A204.1 (cell line): ENCODE results near the gene PCAT6.
"Not testable (repeated sequence)": the region's sequence is repeated elsewhere in the genome, so short reads cannot be mapped to it uniquely, and the experiment has no call there.

Source experiments
- FAIRE-seq: peaks from 2 replicates; lab custom pipeline; 2012; peaks lifted over from hg19 to GRCh38; lab: Jason Lieb, UNC

Gene PCAT6

DNA sequence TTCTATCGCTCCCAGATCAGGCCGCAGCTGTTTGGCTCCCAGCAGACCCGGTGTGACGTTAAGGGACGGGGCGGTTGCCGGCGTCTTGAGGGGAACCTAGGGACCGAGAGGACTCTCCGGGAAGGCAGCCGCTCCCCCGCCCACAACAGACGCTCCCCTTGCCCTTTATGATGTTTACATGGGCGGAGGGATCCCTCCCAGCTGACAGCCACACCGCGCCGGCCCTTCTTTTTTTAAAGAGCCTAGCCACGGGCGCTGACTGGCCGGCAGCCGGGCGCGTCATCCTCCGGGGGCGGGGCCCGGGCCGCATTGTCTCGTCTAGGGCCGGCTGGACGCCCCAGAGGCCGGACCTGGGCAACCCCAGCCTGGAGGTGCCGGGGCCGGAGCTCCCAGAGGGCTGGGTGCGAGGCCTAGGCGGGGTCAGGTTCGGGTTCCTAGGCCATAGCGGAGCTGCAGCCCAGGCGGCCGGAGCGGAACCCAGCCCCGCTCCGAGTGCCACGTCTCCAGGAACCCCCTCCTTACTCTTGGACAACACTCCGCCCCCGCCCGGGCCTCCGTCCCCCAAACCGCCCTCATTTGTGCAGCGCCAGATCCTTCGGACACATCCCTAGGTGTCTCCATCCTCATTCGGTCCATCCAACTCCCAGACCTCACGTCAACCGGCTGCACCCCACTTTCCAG is at the start of gene PCAT6:
TSS of gene PCAT6 (plus strand) at position 340 of the 681 bp plus-strand sequence.
- no peak for FAIRE-seq

DNA sequence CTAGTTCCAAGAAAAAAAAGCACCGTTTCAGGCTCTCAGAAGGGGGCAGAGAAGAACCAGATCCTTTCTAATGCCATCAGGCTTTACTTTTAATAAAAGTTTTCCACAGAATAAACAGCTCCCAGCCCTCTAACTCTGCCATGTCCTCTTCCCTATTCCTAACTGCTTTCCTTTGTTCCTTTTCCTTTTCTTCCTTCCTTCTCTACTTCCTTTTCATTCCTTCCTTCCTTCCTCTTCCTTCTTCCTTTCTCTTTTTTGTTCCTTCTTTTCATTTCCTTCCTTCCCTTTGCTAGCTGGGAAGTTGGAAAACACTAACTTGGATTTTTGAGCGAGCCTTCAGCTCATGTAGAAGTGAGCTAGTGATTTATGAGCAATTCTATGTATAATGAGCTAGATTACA is 48.7 kb upstream of the PCAT6 start:
- FAIRE-seq = no peak

DNA sequence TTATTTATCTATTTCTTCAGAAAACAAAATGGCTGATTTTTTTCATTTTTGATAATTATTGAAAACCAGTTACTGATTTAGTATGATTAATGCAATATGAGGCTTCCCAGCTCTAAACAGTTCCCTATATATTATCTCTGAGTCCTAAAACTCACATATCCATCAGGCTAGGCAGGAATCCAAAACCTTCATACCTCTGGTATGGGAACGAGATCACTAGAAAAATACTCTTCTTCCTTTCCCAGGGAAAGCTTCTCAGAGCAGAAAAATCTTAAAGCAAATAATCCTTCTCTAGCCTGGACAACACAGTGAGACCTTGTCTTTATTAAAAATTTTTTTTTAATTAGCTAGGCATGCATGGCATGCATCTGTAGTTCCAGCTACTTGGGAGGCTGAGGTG is 45.0 kb upstream of the PCAT6 start:
- FAIRE-seq = no peak

DNA sequence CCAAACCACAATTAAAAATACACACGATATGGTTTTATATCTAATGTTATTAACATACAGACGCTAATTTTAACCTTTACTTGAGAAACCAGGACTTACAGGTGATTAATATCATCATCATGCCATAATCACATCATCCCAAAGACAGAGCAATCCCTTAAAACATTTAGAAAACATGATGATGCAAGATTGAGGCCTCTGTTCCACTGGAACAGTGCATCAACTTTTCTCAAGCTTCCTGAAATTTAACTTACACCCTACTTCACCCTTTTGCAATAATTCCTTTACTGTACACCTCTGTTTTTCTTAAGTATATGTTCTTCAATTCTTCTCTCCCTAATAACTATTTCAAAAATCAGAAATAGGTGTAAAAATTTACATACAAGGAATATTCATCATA is 40.6 kb upstream of the PCAT6 start:
- FAIRE-seq = no peak

- FAIRE-seq = no peak
Measured at GRCh38 chr1:202781180-202781579, 29.6 kb upstream of the PCAT6 start.

- FAIRE-seq = no peak
Measured at GRCh38 chr1:202786804-202787203, 23.9 kb upstream of the PCAT6 start.

DNA sequence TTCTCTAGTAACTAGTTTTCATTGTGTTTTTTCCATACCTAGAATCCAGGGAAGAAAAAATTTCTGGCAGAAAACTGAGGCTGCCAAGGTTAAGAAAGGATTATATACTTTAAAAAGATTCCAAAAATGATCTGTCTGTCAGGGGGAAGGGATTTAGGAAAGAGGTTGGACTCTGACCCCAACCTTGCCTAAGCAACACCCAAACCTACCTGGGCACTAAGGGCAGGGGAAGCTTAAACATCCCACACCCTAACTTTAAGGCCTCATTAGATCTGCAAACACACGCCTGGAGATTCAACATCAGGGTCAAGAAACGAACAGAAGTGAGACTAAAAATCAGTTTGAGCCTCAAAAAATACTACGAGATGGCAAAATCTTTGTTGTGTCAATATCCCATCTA is 22.0 kb upstream of the PCAT6 start:
- no peak for FAIRE-seq

GRCh38 chr1:202791077-202791747 is 19.5 kb upstream of the PCAT6 start:
- FAIRE-seq = no peak

DNA sequence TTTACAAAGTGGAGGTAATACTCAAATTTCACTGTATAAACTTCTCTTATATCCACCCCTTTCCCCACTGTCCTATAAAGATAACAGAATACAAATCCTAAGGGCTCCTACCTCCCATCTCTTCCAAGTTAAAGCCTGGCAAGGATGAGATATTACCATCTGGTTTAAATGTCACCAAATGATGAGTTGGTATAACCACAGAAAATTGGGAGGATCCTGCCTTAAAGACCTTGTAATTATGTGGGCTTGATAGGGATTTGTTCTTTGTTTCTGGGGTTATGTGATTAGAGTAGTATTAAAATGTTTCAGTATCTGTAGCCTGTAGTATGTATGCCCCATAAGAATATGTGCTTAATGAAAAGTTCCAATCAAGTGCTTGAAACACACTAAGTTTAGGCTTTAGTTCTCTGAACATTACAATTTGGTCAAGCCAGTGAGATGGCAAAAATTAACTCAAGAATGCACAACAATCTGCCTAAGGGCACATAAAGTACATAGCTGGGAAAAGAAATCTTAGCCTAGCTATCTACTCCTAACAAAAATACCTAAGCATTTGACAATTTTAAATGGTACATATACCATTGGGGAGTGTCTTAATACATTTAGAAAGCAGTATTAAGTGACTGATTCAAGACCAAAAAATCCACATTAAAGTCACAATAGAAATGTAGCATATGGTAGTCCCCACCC is 16.6 kb upstream of the PCAT6 start:
- no peak for FAIRE-seq

- FAIRE-seq = not testable (repeated sequence)
Measured at GRCh38 chr1:202794931-202795330, 15.8 kb upstream of the PCAT6 start.

DNA sequence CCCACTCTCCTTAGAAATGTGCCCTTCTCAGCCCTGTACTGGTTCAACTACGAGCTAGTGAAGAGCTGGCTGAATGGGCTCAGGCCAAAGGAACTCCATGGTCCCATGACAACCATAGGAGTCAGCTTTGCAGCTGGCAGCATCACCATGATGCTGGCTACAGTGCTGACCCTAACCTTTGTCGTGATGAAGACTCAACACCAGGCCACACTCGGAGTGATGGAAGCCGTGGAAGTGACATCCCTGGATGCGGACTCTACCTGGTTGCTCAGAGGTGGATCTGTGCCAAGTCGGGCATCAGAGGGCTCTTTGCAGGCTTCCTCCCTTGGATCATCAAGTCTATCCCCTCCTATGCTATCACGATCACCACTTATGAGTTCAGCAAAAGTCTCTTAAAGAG is 14.1 kb upstream of the PCAT6 start:
- FAIRE-seq = no peak

GRCh38 chr1:202798260-202798659 is 12.5 kb upstream of the PCAT6 start:
- FAIRE-seq = no peak

DNA sequence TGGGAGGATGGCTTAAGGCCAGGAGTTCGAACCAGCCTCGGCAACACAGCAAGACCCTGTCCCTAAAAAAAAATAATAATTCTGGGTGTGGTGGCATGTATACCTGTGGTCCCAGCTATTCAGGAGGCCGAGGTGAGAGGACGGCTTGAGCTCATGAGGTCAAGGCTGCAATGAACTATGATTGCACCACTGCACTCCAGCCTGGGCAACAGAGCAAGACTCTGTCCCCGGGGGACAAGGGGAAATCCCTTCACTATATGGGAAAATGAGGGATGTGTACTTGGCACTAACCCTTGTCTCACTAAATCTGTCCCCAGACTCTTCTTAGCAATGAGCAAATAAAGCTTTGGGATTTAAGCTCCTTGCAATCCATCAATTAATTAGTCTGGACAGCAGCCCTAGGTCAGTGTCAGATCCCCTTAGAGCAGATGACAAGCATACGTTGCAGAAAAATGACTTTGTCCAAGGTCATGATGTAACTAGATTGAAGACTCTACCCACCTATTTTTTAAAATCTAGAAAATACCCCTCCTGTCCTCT is 11.9 kb upstream of the PCAT6 start:
- no peak for FAIRE-seq

- no peak for FAIRE-seq
Measured at GRCh38 chr1:202800742-202801141, 10.0 kb upstream of the PCAT6 start.

GRCh38 chr1:202801175-202801574 is 9.6 kb upstream of the PCAT6 start:
- FAIRE-seq = no peak

DNA sequence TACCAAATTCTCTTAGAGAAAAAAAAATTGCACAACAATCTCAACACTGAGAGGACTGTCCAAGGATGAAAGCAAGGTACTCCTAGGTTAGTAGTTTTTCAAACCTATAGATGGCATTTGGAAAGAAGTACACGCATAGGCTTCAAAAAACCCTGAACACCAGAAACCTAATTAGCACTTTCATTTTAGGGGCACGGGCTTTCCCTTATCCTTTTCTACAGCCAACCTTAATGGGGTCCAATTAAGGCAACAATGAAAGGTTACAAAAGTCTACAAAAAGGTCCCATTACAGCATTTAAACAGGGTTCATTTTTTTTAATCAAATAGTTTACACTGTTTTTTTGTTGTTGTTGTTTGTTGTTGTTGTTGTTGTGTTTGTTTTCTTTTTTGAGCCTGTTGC is 8.7 kb upstream of the PCAT6 start:
- no peak for FAIRE-seq

GRCh38 chr1:202802998-202803932 is 7.5 kb upstream of the PCAT6 start:
- FAIRE-seq = no peak

DNA sequence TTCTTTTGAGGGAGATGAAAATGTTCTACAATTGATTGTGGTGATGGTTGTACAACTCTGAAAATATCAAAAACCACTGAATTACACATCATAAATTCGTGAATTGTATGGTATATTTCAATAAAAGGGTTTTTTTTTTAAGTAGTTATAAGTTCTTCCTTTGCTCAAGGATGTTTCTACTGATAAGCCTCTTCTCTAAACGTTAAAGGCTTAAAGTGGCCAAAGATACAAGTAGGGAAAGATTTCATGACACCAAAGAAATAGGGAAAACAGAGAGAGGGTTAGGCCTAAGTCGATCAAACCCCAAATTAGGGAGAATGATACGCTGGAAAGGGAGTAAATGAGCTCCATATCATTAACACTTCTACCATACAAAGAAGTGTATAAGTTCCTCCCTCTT is 6.6 kb upstream of the PCAT6 start:
- no peak for FAIRE-seq

- no peak for FAIRE-seq
Measured at GRCh38 chr1:202805886-202806844, 4.6 kb upstream of the PCAT6 start.

DNA sequence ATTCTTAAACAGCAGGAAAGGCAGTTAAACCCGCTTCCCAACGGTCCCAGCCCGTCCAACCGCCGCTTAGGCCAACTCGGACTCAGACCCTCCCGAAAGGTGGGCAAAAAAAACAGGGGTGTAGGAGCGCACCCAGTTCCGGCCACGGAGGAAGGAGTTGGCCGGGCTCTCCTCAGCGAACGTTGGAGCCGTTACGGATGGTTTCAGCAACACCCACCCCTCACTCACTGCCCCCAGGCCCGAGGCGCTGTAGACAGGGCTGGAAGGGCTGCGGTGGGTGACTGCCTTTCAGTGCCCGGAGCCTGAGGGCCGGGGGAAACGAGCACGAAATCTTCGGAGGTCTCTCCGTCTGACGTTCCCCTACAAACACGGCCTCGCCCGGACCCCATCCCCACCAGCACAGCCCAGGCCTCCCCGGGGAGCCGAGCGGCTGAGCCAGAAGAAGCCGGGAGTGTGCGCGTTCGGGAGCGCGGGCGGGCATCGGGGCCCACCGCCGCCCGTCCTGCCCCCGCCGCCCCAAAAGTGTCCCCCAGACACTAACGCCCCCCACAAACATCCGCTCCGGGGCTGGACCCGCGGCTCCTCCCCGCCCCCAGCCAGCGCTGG is 3.8 kb upstream of the PCAT6 start:
- no peak for FAIRE-seq
